H1 (cell line): ENCODE results near the gene CCR3. TPM values are rescaled to one million over a fixed set of nuclear protein-coding genes. Genes with fewer than 3 reads are reported as not detected.

Experiments used
- HDAC2 ChIP-seq, 2 experiments: fragments of 300-600 bp in 1 of 2; sonication (generic) in 1 of 2; IDR thresholded peaks; 2 replicates each; pipeline ENCODE4 v1.6.1; 2011 to 2012; ENCODE audit warnings: low read depth in 2 of 2, low read length in 2 of 2, mild to moderate bottlenecking in 2 of 2, moderate library complexity in 2 of 2, borderline replicate concordance in 1 of 2, inconsistent platforms in 1 of 2
- polyA plus RNA-seq, 7 experiments: library from polyadenylated mRNA; depleted of rRNA in 3 of 7; stranded (reverse) in 5 of 7; unstranded in 2 of 7; fragments of >200 nt in 5 of 7; fragments of 200-250 nt in 2 of 7; gene quantifications; 1 replicate in 5 of 7; 2 replicates in 1 of 7; 4 replicates in 1 of 7; pipeline versions ENCODE4 v1.2.1 to v1.2.3, GENCODE V29; 2011 to 2013; ENCODE audit warnings: missing spikeins in 2 of 7, mixed read lengths in 2 of 7
- total RNA-seq: library from RNA; stranded (reverse); fragmentation: NEBNext Ultra II Directional; extraction: Animal tissue kit (Norgen Biotek cat#: 25700); gene quantifications from 2 replicates; pipeline ENCODE4 v1.2.1, GENCODE V29; 2021

Gene CCR3
- total and polyA plus RNA-seq, 2 of the 8 experiments (the other 6 are each of a cell fraction or from before 2014, with no cell fraction given) = not detected

DNA sequence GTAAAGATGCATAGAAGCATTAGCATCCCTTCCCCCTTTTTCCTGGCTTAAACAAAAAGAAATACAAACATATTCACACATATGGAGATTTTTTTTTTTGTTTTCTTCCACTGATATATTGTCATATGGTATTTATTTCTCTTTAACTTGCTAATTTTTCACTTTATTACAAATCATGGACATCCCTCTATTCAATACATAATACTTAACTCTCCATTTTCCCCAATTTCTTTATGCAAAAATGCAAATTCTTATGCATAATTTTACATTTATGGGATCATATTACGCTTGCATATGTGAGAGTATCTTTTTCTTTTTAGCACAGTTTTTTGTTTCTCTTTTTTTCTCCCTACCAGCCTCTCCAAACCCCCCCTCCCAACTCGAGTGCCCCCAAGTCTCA lies 48.8 kb downstream of the CCR3 start (continued):
- TF ChIP-seq HDAC2 (IDR thresholded peaks at IDR 0.05; ENCODE audit: borderline replicate concordance in 1 of 2, low read depth in 2 of 2, low read length in 2 of 2) = no peak
